H9 (cell line): ENCODE data around the gene ATP13A2. TPM values are rescaled to one million over a fixed set of nuclear protein-coding genes. Genes with fewer than 3 reads are reported as not detected.

ENCODE experiments used
- DNase-seq: peaks from one replicate; pipeline ENCODE4 v3.0.0-alpha.2; 2017
- H2AFZ ChIP-seq: one replicate; pipeline ENCODE4 v1.6.1; 2013; ENCODE audit warnings: mild to moderate bottlenecking, low read length, control low read depth, moderate library complexity
- H2AK5ac ChIP-seq: 2 replicates; pipeline ENCODE4 v1.6.1; 2013; ENCODE audit warnings: low read length, control low read depth, mixed read lengths; ENCODE audit not compliant: insufficient read length
- H2BK120ac ChIP-seq: one replicate; pipeline ENCODE4 v1.6.1; 2013; ENCODE audit warnings: low read depth, mild to moderate bottlenecking, low read length, control low read depth, inconsistent platforms; ENCODE audit not compliant: poor library complexity, severe bottlenecking
- H2BK12ac ChIP-seq: 2 replicates; pipeline ENCODE4 v1.6.1; 2013; ENCODE audit warnings: low read length, control low read depth, mixed read lengths, low read depth; ENCODE audit not compliant: insufficient read length
- H2BK15ac ChIP-seq: 2 replicates; pipeline ENCODE4 v1.6.1; 2013; ENCODE audit warnings: low read depth, low read length, control low read depth
- H2BK20ac ChIP-seq: one replicate; pipeline ENCODE4 v1.6.1; 2013; ENCODE audit warnings: low read depth, mild to moderate bottlenecking, low read length, control low read depth, inconsistent platforms; ENCODE audit not compliant: poor library complexity, severe bottlenecking
- H2BK5ac ChIP-seq: 2 replicates; pipeline ENCODE4 v1.6.1; 2013; ENCODE audit warnings: low read length, control low read depth, mixed read lengths; ENCODE audit not compliant: insufficient read length
- H3K14ac ChIP-seq: 2 replicates; pipeline ENCODE4 v1.6.1; 2013; ENCODE audit warnings: low read length, control low read depth; ENCODE audit not compliant: insufficient read depth
- H3K18ac ChIP-seq: 2 replicates; pipeline ENCODE4 v1.6.1; 2013; ENCODE audit warnings: low read depth, mild to moderate bottlenecking, mixed read lengths, low read length, control low read depth; ENCODE audit not compliant: insufficient read length
- H3K23ac ChIP-seq: 2 replicates; pipeline ENCODE4 v1.6.1; 2013; ENCODE audit warnings: low read length, control low read depth, mixed read lengths, low read depth; ENCODE audit not compliant: insufficient read length
- H3K23me2 ChIP-seq: 2 replicates; pipeline ENCODE4 v1.6.1; 2013; ENCODE audit warnings: low read depth, mild to moderate bottlenecking, mixed read lengths, low read length, control low read depth; ENCODE audit not compliant: insufficient read length, poor library complexity, severe bottlenecking
- H3K27ac ChIP-seq: 2 replicates; pipeline ENCODE4 v1.5.1; 2013; ENCODE audit warnings: low read length, control low read depth, mixed read lengths, low read depth; ENCODE audit not compliant: insufficient read length
- H3K27me3 ChIP-seq: 2 replicates; pipeline ENCODE4 v1.6.1; 2013; ENCODE audit warnings: low read length, control low read depth, inconsistent platforms; ENCODE audit not compliant: insufficient read depth
- H3K4ac ChIP-seq: 2 replicates; pipeline ENCODE4 v1.6.1; 2013; ENCODE audit warnings: low read depth, mild to moderate bottlenecking, control low read depth, inconsistent platforms, low read length, moderate library complexity
- H3K4me1 ChIP-seq: 2 replicates; pipeline ENCODE4 v1.6.1; 2013; ENCODE audit warnings: low read length, control low read depth, inconsistent platforms; ENCODE audit not compliant: insufficient read depth
- H3K4me2 ChIP-seq: 2 replicates; pipeline ENCODE4 v1.6.1; 2013; ENCODE audit warnings: low read length, control low read depth, mixed read lengths; ENCODE audit not compliant: insufficient read length, insufficient read depth
- H3K56ac ChIP-seq: 2 replicates; pipeline ENCODE4 v1.6.1; 2013; ENCODE audit warnings: low read depth, mild to moderate bottlenecking, mixed read lengths, low read length, control low read depth; ENCODE audit not compliant: insufficient read length
- H3K79me1 ChIP-seq: 2 replicates; pipeline ENCODE4 v1.6.1; 2013; ENCODE audit warnings: low read depth, mild to moderate bottlenecking, moderate library complexity, low read length, control low read depth, inconsistent platforms; ENCODE audit not compliant: insufficient read depth, poor library complexity, severe bottlenecking
- H3K79me2 ChIP-seq: 2 replicates; pipeline ENCODE4 v1.6.1; 2013; ENCODE audit warnings: low read length, control low read depth, inconsistent platforms; ENCODE audit not compliant: insufficient read depth
- H3K9ac ChIP-seq: 2 replicates; pipeline ENCODE4 v1.6.1; 2013; ENCODE audit warnings: low read length, control low read depth, mixed read lengths; ENCODE audit not compliant: insufficient read length; ENCODE audit errors: extremely low read depth
- H3K9me3 ChIP-seq: one replicate; pipeline ENCODE4 v1.6.1; 2013; ENCODE audit warnings: low read depth, low read length, inconsistent platforms; ENCODE audit not compliant: control insufficient read depth
- H3T11ph ChIP-seq: one replicate; pipeline ENCODE4 v1.6.1; 2013; ENCODE audit warnings: mild to moderate bottlenecking, low read length, control low read depth, inconsistent platforms
- H4K20me1 ChIP-seq: one replicate; pipeline ENCODE4 v1.6.1; 2013; ENCODE audit not compliant: control insufficient read depth, insufficient read length, insufficient read depth
- H4K5ac ChIP-seq: 2 replicates; pipeline ENCODE4 v1.6.1; 2013; ENCODE audit warnings: low read depth, mild to moderate bottlenecking, mixed read lengths, low read length, control low read depth; ENCODE audit not compliant: insufficient read length
- H4K8ac ChIP-seq: replicated peaks from 2 replicates; pipeline ENCODE4 v1.6.1; 2013; ENCODE audit warnings: low read length, control low read depth, mixed read lengths, low read depth; ENCODE audit not compliant: insufficient read length
- H4K91ac ChIP-seq: 2 replicates; pipeline ENCODE4 v1.6.1; 2013; ENCODE audit warnings: low read depth, mild to moderate bottlenecking, moderate library complexity, mixed read lengths, low read length, control low read depth; ENCODE audit not compliant: insufficient read length
- H3K27ac Mint-ChIP-seq, 3 experiments: 2 replicates in 2 of 3; 3 replicates in 1 of 3; pipeline ENCODE4 v1.8.0; 2020 to 2021; ENCODE audit warnings: mixed read lengths in 3 of 3, mild to moderate bottlenecking in 1 of 3, moderate library complexity in 1 of 3
- H3K27me3 Mint-ChIP-seq: 2 replicates; pipeline ENCODE4 v1.8.0; 2021; ENCODE audit warnings: low read depth, mild to moderate bottlenecking, moderate library complexity, mixed read lengths
- H3K36me3 Mint-ChIP-seq, 3 experiments: 2 replicates in 2 of 3; 3 replicates in 1 of 3; pipeline ENCODE4 v1.8.0; 2020 to 2021; ENCODE audit warnings: low read depth in 3 of 3, mixed read lengths in 3 of 3; ENCODE audit not compliant: insufficient read depth in 1 of 3
- H3K4me1 Mint-ChIP-seq, 2 experiments: 2 replicates each; pipeline ENCODE4 v1.8.0; 2020; ENCODE audit warnings: mixed read lengths in 2 of 2
- H3K4me3 Mint-ChIP-seq, 2 experiments: 2 replicates in 1 of 2; 3 replicates in 1 of 2; pipeline ENCODE4 v1.8.0; 2020 to 2021; ENCODE audit warnings: mild to moderate bottlenecking in 2 of 2, mixed read lengths in 2 of 2, moderate library complexity in 1 of 2
- H3K9me3 Mint-ChIP-seq, 2 experiments: 2 replicates in 1 of 2; 3 replicates in 1 of 2; pipeline ENCODE4 v1.8.0; 2020; ENCODE audit warnings: mild to moderate bottlenecking in 2 of 2, mixed read lengths in 2 of 2, moderate library complexity in 1 of 2
- CTCF ChIP-seq: fragments of 200-600 bp; sonication (generic); conservative IDR thresholded peaks from 3 replicates; pipeline ENCODE4 v1.8.0; 2021; ENCODE audit warnings: antibody characterized with exemption, mild to moderate bottlenecking
- WGBS: extraction: QIAGEN DNeasy Blood & Tissue Kit; methylation state at CpG from one replicate; pipeline ENCODE4 v1.1.7; 2013; ENCODE audit warnings: missing lambda C conversion rate, low lambda C conversion rate, mixed read lengths; ENCODE audit not compliant: insufficient read length; ENCODE audit errors: extremely low coverage; 5-methylcytosine and 5-hydroxymethylcytosine counted together
- total RNA-seq: library from RNA; stranded (reverse); gene quantifications from 2 replicates; pipeline ENCODE4 v1.2.1, GENCODE V29; 2021

ATP13A2 gene
- total RNA-seq, 1 experiment from 2014 or later, result 53.6 TPM

- Histone ChIP-seq H2BK20ac (no peak overlapping the region), H3K23ac (no peak overlapping the region), H3K9ac (no peak overlapping the region), H4K91ac (no peak overlapping the region), H2BK12ac (no peak overlapping the region), H4K5ac (no peak overlapping the region), H3K9me3 (no peaks in the 10 kb centered on the region), H2AFZ (no peak overlapping the region), H3K79me1 (no peaks in the 10 kb centered on the region), H3K18ac (no peak overlapping the region), H3K27ac (no peak overlapping the region), H3K4ac (no peak overlapping the region), H4K20me1 (no peaks in the 10 kb centered on the region), H3K23me2 (peaks cover 4% of the 10 kb centered on the region), H3K4me1 (no peaks in the 10 kb centered on the region; the same call in 1 of the 2 replicates), H3T11ph (no peak overlapping the region), H2BK120ac (no peak overlapping the region), H3K79me2 (no peaks in the 10 kb centered on the region), H2BK15ac (no peak overlapping the region), H3K14ac (no peak overlapping the region), H2AK5ac (no peak overlapping the region), H4K8ac (no peak overlapping the region), H2BK5ac (no peak overlapping the region), H3K4me2 (no peak overlapping the region), H3K27me3 (no peaks in the 10 kb centered on the region), H3K56ac (no peak overlapping the region)
- peak; percentile 56 for DNase-seq
- H3K27ac Mint-ChIP-seq, result peak overlapping the region; percentile 48 to 79 (median 52); a peak in 2 of 7 replicates
- no peaks in the 10 kb centered on the region; a peak in 1 of 5 replicates for H3K9me3 Mint-ChIP-seq
- H3K4me3 Mint-ChIP-seq, result peak overlapping the region in 1 of 2 experiments; percentile 50; a peak in 1 of 5 replicates
- no CpG with 5 or more reads among the region's 8 CpGs for WGBS
- peaks cover 19 to 40% of the 10 kb centered on the region in 2 experiments for H3K4me1 Mint-ChIP-seq
- H3K27me3 Mint-ChIP-seq, result no peaks in the 10 kb centered on the region
- H3K36me3 Mint-ChIP-seq, result peaks cover 4 to 34% (median 19%) of the 10 kb centered on the region in 3 experiments
- no peak for TF ChIP-seq CTCF
Measured at GRCh38 chr1:17007121-17007520, 4.6 kb downstream of the ATP13A2 start.
